GM23338 (cell line): ENCODE measurements around the gene PLD6.

Source experiments
- CREB1 ChIP-seq: fragments of 250-450 bp; sonication (Bioruptor Pico); IDR thresholded peaks from 2 replicates; pipeline ENCODE4 v1.5.0; 2020; ENCODE audit warnings: low read depth, mild to moderate bottlenecking, moderate library complexity
- EZH2 ChIP-seq: fragments of 200-600 bp; sonication (generic); IDR thresholded peaks from one replicate; pipeline ENCODE4 v1.8.0; 2017; ENCODE audit warnings: antibody characterized with exemption, mild to moderate bottlenecking, low read depth; ENCODE audit not compliant: unreplicated experiment
- EZH2phosphoT487 ChIP-seq: fragments of 200-600 bp; sonication (generic); IDR thresholded peaks from one replicate; pipeline ENCODE4 v1.8.1; 2018; ENCODE audit warnings: antibody characterized with exemption; ENCODE audit not compliant: unreplicated experiment
- JUNB ChIP-seq: IDR thresholded peaks from one replicate; pipeline ENCODE4 v1.6.1; 2016; ENCODE audit warnings: antibody characterized with exemption; ENCODE audit not compliant: unreplicated experiment
- POLR2AphosphoS5 ChIP-seq: IDR thresholded peaks from 2 replicates; pipeline ENCODE4 v1.6.1; 2016; ENCODE audit warnings: antibody characterized with exemption, low read depth
- STAT1 ChIP-seq: IDR thresholded peaks from one replicate; pipeline ENCODE4 v1.6.1; 2016; ENCODE audit warnings: antibody characterized with exemption; ENCODE audit not compliant: unreplicated experiment
- ZNF114 ChIP-seq: fragments of 250-450 bp; sonication (Bioruptor Pico); IDR thresholded peaks from 2 replicates; pipeline ENCODE4 v1.5.0; 2020; ENCODE audit warnings: mild to moderate bottlenecking, moderate library complexity
- TF ChIP-seq, protein P1 (sequence below), 2 experiments: fragments of 200-600 bp in 1 of 2; sonication (generic) in 1 of 2; conservative IDR thresholded peaks; 2 replicates each; pipeline versions ENCODE4 v1.5.1 to v1.6.1; 2016 to 2017; ENCODE audit warnings: antibody characterized with exemption in 2 of 2, low read depth in 2 of 2, mild to moderate bottlenecking in 2 of 2, moderate library complexity in 1 of 2
- TF ChIP-seq, protein P2 (sequence below): IDR thresholded peaks from one replicate; pipeline ENCODE4 v1.6.1; 2018; ENCODE audit warnings: antibody characterized with exemption; ENCODE audit not compliant: unreplicated experiment
- TF ChIP-seq, protein P3 (sequence below): IDR thresholded peaks from 2 replicates; pipeline ENCODE4 v1.6.1; 2016; ENCODE audit warnings: antibody characterized with exemption

DNA sequence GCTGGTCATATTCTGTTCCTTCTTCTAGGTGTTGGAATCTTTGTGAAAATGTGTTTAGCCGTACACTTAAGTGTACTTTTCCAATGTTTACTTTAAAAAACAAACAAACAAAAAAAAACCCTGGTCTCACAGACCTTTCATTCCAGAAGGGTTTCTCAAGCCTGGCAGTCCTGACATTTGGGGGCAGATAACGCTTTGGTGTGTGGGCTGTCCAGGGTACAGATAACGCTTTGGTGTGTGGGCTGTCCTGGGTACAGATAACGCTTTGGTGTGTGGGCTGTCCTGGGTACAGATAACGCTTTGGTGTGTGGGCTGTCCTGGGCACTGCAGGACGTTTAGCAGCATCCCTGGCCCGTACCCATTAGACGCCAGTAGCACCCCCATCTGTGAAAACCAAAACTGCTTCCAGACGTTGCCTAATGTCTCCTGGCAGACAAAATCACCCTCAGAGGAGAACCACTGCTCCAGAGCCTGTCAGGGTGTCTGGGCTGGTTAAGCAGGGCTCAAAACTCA lies 46.1 kb upstream of the PLD6 start:
- TF ChIP-seq JUNB (no peak), ZNF114 (no peak), POLR2AphosphoS5 (no peak), EZH2 (no peak), CREB1 (CRISPR knock-in tag) (no peak), STAT1 (no peak), EZH2phosphoT487 (no peak)
- TF ChIP-seq, protein P1, sequence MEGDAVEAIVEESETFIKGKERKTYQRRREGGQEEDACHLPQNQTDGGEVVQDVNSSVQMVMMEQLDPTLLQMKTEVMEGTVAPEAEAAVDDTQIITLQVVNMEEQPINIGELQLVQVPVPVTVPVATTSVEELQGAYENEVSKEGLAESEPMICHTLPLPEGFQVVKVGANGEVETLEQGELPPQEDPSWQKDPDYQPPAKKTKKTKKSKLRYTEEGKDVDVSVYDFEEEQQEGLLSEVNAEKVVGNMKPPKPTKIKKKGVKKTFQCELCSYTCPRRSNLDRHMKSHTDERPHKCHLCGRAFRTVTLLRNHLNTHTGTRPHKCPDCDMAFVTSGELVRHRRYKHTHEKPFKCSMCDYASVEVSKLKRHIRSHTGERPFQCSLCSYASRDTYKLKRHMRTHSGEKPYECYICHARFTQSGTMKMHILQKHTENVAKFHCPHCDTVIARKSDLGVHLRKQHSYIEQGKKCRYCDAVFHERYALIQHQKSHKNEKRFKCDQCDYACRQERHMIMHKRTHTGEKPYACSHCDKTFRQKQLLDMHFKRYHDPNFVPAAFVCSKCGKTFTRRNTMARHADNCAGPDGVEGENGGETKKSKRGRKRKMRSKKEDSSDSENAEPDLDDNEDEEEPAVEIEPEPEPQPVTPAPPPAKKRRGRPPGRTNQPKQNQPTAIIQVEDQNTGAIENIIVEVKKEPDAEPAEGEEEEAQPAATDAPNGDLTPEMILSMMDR (conservative IDR thresholded peaks at IDR 0.05; ENCODE audit: low read depth in 2 of 2): no peak
- TF ChIP-seq, protein P2, sequence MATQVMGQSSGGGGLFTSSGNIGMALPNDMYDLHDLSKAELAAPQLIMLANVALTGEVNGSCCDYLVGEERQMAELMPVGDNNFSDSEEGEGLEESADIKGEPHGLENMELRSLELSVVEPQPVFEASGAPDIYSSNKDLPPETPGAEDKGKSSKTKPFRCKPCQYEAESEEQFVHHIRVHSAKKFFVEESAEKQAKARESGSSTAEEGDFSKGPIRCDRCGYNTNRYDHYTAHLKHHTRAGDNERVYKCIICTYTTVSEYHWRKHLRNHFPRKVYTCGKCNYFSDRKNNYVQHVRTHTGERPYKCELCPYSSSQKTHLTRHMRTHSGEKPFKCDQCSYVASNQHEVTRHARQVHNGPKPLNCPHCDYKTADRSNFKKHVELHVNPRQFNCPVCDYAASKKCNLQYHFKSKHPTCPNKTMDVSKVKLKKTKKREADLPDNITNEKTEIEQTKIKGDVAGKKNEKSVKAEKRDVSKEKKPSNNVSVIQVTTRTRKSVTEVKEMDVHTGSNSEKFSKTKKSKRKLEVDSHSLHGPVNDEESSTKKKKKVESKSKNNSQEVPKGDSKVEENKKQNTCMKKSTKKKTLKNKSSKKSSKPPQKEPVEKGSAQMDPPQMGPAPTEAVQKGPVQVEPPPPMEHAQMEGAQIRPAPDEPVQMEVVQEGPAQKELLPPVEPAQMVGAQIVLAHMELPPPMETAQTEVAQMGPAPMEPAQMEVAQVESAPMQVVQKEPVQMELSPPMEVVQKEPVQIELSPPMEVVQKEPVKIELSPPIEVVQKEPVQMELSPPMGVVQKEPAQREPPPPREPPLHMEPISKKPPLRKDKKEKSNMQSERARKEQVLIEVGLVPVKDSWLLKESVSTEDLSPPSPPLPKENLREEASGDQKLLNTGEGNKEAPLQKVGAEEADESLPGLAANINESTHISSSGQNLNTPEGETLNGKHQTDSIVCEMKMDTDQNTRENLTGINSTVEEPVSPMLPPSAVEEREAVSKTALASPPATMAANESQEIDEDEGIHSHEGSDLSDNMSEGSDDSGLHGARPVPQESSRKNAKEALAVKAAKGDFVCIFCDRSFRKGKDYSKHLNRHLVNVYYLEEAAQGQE: no peak
- TF ChIP-seq, protein P3, sequence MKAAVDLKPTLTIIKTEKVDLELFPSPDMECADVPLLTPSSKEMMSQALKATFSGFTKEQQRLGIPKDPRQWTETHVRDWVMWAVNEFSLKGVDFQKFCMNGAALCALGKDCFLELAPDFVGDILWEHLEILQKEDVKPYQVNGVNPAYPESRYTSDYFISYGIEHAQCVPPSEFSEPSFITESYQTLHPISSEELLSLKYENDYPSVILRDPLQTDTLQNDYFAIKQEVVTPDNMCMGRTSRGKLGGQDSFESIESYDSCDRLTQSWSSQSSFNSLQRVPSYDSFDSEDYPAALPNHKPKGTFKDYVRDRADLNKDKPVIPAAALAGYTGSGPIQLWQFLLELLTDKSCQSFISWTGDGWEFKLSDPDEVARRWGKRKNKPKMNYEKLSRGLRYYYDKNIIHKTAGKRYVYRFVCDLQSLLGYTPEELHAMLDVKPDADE: no peak
